GM12892 (cell line): ENCODE data around the gene SPAM1.

Experiments
- DNase-seq: peaks from one replicate; pipeline ENCODE4 v3.0.0; 2011; ENCODE audit not compliant: insufficient read length
- FAIRE-seq: peaks from 2 replicates; lab custom pipeline; 2011; peaks lifted over from hg19 to GRCh38; lab: Jason Lieb, UNC
- POLR2A ChIP-seq: IDR thresholded peaks from 2 replicates; pipeline ENCODE4 v1.6.1; 2011; ENCODE audit warnings: low read depth, low read length, control low read depth
- POLR2AphosphoS5 ChIP-seq: IDR thresholded peaks from 2 replicates; pipeline ENCODE4 v1.6.1; 2011; ENCODE audit warnings: low read depth, low read length, control low read depth
- TAF1 ChIP-seq: IDR thresholded peaks from 2 replicates; pipeline ENCODE4 v1.6.1; 2011; ENCODE audit warnings: low read depth, mild to moderate bottlenecking, control low read depth, low read length, borderline replicate concordance

Gene SPAM1

GRCh38 chr7:123961771-123962170 lies 36.7 kb downstream of the SPAM1 start:
- TF ChIP-seq POLR2A = no peak
- no peak for TF ChIP-seq TAF1
- TF ChIP-seq POLR2AphosphoS5 = no peak
- no peak for FAIRE-seq
- DNase-seq = no peak

- DNase-seq = no peak
- TF ChIP-seq POLR2A = no peak
- no peak for TF ChIP-seq TAF1
- no peak for TF ChIP-seq POLR2AphosphoS5
- no peak for FAIRE-seq
These were observed 41.9 kb downstream of the SPAM1 start for GRCh38 chr7:123966936-123967335.

- no peak for DNase-seq
- no peak for TF ChIP-seq POLR2AphosphoS5
- no peak for TF ChIP-seq POLR2A
- no peak for TF ChIP-seq TAF1
- FAIRE-seq = peak; percentile 5
These were observed 47.0 kb downstream of the SPAM1 start for GRCh38 chr7:123972045-123972444.

- no peak for DNase-seq
- FAIRE-seq = no peak
- no peak for TF ChIP-seq TAF1
- TF ChIP-seq POLR2AphosphoS5 = no peak
- no peak for TF ChIP-seq POLR2A
These were observed 47.8 kb downstream of the SPAM1 start for GRCh38 chr7:123972831-123973230.

GRCh38 chr7:123974326-123974908 lies 49.4 kb downstream of the SPAM1 start:
- DNase-seq = no peak
- TF ChIP-seq TAF1 (no peak), POLR2AphosphoS5 (no peak), POLR2A (no peak)
- no peak for FAIRE-seq

- DNase-seq (no peak), FAIRE-seq (no peak)
- TF ChIP-seq POLR2A = no peak
- no peak for TF ChIP-seq POLR2AphosphoS5
- no peak for TF ChIP-seq TAF1
These were observed 50.0 kb downstream of the SPAM1 start for GRCh38 chr7:123975084-123975483.

GRCh38 chr7:123977081-123977480 lies 52.0 kb downstream of the SPAM1 start:
- FAIRE-seq = no peak
- DNase-seq = no peak
- TF ChIP-seq POLR2AphosphoS5 = no peak
- no peak for TF ChIP-seq TAF1
- TF ChIP-seq POLR2A = no peak

- no peak for TF ChIP-seq POLR2AphosphoS5
- TF ChIP-seq TAF1 = no peak
- no peak for TF ChIP-seq POLR2A
- no peak for DNase-seq
- FAIRE-seq = no peak
These were observed 54.8 kb downstream of the SPAM1 start for GRCh38 chr7:123979876-123980275.

- DNase-seq = no peak
- TF ChIP-seq POLR2A = no peak
- no peak for TF ChIP-seq TAF1
- TF ChIP-seq POLR2AphosphoS5 = no peak
- no peak for FAIRE-seq
These were observed 62.4 kb downstream of the SPAM1 start for GRCh38 chr7:123987445-123987844.

- no peak for FAIRE-seq
- no peak for TF ChIP-seq POLR2A
- no peak for TF ChIP-seq TAF1
- no peak for TF ChIP-seq POLR2AphosphoS5
- DNase-seq = no peak
These were observed 68.0 kb downstream of the SPAM1 start for GRCh38 chr7:123992913-123993518.

GRCh38 chr7:123993996-123994395 lies 69.0 kb downstream of the SPAM1 start:
- TF ChIP-seq TAF1 (no peak), POLR2A (no peak), POLR2AphosphoS5 (no peak)
- DNase-seq (no peak), FAIRE-seq (no peak)

- FAIRE-seq = peak; percentile 42
- no peak for DNase-seq
- no peak for TF ChIP-seq TAF1
- TF ChIP-seq POLR2A = no peak
- TF ChIP-seq POLR2AphosphoS5 = no peak
These were observed 69.4 kb downstream of the SPAM1 start for GRCh38 chr7:123994449-123994848.
